NCI-H345 treated with DMSO at 0.1 percent for 48 hours (cell line): ENCODE results near the gene ASPSCR1.
A peak's percentile ranks its signal among the peaks of the same experiment; 100 is the strongest.

Experiments used
- DNase-seq: peaks from one replicate; lab custom pipeline; 2025; ENCODE audit not compliant: unreplicated experiment; lab: John Stamatoyannopoulos, UW

The ASPSCR1 gene

GRCh38 chr17:82022310-82022980, 45.0 kb downstream of the ASPSCR1 start, which contains the start of gene CENPX:
Gene CENPX, minus strand, starts transcription at chr17:82022878. Its CDS starts 17 bp downstream, at chr17:82022861.
- no peak for DNase-seq

DNA sequence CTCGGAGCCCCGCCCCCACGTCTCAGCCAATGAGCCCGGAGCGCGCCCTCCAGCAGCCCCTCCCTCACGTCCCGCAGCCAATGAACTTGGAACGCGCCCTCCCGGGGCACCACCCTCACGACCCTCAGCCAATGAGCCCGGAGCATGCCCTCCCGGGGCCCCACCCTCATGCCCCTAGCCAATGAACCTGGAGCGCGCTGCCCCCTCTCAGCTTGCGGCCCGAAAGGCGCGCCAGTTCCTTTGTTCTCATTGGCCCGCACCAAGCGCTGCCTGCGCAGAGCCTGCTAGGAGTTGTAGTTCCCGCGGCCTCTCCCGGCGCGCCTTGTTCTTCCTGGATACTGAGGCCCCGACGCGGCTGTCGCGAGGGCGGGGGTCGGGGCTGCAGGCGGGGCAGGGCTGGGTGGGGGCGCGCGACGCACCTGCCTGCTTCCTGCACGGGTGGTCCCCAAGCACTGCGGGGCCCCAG, 45.6 kb downstream of the ASPSCR1 start, which contains the start of gene LRRC45:
TSS of gene LRRC45 (plus strand) at position 325 of the 466 bp plus-strand sequence. CDS start 339 bp downstream, outside the sequence.
- peak; percentile 99 for DNase-seq

GRCh38 chr17:82023447-82024241, 46.2 kb downstream of the ASPSCR1 start:
- DNase-seq = no peak

DNA sequence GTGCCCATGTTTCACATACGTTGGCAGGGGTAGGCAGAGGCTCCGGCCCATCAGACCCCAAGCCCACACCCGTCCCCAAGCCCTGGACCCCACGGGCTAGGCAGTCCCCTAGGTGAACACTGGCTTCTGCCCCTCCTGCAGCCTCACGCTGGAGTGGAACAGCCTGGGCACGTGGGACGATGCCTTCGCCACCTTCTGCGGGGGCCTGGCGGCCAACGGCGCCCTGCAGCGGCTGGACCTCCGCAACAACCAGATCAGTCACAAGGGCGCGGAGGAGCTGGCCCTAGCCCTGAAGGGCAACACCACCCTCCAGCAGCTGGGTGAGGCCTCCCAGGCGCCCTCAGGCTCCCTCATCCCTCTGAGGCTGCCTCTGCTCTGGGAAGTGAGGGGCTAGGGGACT, 47.4 kb downstream of the ASPSCR1 start:
- no peak for DNase-seq

GRCh38 chr17:82025401-82026107, 48.1 kb downstream of the ASPSCR1 start:
- no peak for DNase-seq

GRCh38 chr17:82028246-82028645, 50.8 kb downstream of the ASPSCR1 start:
- no peak for DNase-seq

- no peak for DNase-seq
Observed at GRCh38 chr17:82028966-82029365, 51.5 kb downstream of the ASPSCR1 start.

- DNase-seq = no peak
Observed at GRCh38 chr17:82029391-82029790, 52.0 kb downstream of the ASPSCR1 start.

DNA sequence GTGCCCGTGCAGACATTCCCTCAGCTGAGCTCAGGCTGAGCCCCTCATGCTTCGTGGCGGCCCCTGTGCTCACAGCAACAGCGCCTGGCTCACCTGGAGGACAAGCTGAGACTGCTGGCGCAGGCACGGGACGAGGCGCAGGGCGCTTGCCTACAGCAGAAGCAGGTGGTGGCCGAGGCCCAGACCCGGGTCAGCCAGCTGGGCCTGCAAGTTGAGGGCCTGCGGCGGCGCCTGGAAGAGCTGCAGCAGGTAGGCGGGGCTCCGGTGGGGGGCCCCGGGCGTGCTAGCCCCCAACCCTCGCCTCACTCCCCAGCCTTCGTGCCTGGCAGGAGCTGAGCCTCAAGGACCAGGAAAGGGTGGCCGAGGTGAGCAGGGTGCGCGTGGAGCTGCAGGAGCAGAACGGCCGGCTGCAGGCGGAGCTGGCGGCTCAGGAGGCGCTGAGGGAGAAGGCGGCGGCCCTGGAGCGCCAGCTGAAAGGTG, 52.6 kb downstream of the ASPSCR1 start:
- no peak for DNase-seq

- DNase-seq = peak; percentile 63
Observed at GRCh38 chr17:82030470-82031302, 53.3 kb downstream of the ASPSCR1 start.

DNA sequence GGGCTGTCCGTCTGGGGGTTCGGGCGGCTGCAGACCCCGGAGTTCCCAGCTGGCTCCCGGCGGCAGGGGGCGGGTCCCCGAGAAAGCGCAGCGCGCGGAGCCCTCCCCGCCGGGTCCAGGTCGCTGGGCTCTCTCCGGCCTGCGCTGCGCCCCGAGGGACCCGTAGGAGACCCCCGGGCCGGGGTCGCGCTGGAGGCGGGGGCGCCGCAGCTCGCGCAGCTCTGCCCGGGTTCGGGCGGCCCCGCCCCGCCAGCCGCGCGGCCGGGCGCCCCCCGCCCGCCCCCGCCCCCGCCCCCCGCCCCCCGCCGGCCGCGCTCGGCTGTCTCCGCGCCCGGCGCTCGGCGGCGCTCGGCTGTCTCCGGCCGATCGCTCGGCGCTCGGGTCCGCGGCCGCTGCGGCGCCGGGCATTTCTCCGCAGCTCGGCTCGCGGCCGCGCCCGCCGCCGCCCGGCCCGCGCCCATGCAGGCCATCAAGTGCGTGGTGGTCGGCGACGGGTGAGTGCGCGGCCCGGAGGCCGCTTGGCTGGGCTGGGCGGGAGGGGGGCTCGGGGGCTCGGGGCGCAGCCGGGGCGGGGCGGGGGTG, 54.0 kb downstream of the ASPSCR1 start, which contains the start of gene RAC3:
TSS of gene RAC3 (plus strand) at position 376 of the 582 bp plus-strand sequence. CDS start at position 460, 84 bp downstream.
- DNase-seq = peak; percentile 41

- peak; percentile 34 for DNase-seq
Observed at GRCh38 chr17:82031885-82032627, 54.6 kb downstream of the ASPSCR1 start.

DNA sequence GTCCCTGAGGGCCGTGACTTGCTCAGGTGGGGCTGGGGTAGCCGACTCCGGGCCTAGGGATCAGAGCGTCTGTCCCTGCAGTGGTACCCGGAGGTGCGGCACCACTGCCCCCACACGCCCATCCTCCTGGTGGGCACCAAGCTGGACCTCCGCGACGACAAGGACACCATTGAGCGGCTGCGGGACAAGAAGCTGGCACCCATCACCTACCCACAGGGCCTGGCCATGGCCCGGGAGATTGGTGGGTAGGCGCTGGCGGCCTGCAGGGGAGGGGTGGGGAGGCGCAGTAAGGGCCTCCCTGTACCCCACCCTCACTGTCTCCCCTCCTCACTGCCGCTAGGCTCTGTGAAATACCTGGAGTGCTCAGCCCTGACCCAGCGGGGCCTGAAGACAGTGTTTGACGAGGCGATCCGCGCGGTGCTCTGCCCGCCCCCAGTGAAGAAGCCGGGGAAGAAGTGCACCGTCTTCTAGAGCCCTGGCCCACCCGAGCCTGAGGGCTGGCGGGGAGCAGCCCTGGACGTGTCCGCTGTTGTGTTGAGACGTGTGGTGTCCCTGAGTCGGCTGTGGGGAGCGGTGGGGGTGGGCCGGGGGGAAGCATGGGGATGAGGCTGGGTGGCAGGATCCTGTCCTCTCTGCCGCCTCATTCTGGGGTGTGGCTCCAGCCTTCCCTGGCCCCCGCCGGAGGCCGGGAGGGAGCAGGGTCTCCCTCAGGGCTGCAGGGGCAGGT, 56.1 kb downstream of the ASPSCR1 start:
- no peak for DNase-seq

- DNase-seq = no peak
Observed at GRCh38 chr17:82034371-82035011, 57.1 kb downstream of the ASPSCR1 start.

GRCh38 chr17:82035488-82035887, 58.1 kb downstream of the ASPSCR1 start:
- no peak for DNase-seq

GRCh38 chr17:82035956-82036633, 58.7 kb downstream of the ASPSCR1 start:
- no peak for DNase-seq

DNA sequence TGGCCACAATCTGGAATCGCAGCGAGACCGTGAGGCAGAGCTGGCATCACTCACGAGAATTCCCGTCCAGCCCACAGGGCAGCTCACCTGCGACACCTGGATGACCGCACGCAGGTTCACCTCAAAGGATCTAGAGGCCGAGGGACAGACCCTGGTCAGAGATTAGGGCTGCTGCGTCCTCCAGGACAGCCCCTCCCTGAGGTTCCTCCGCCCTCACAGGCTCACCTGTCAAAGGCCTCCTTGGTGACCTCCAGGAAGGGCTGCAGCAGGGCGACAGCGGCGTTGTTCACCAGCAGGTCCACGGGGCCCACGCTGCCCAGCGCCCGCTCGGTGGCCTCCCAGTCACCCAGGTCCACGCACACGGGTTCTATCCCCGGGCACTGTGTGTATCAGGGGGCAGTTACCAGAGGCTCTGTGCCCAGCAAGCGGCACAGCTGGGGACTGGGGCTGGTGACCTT, 59.2 kb downstream of the ASPSCR1 start:
- DNase-seq = no peak
